Glutamatergic neuron (in vitro differentiated cells): Measurements from ENCODE around the gene CPEB4. TPM values are rescaled to one million over a fixed set of nuclear protein-coding genes. Genes with fewer than 3 reads are reported as not detected.
A peak's percentile ranks its signal among the peaks of the same experiment; 100 is the strongest.

Experiments used
- DNase-seq: peaks from one replicate; pipeline ENCODE4 v3.0.0; 2022
- H3K27ac Mint-ChIP-seq: one replicate; pipeline ENCODE4 v1.8.0; 2020; ENCODE audit warnings: mild to moderate bottlenecking, mixed read lengths, inconsistent platforms; ENCODE audit not compliant: unreplicated experiment
- H3K27me3 Mint-ChIP-seq: one replicate; pipeline ENCODE4 v1.8.0; 2020; ENCODE audit warnings: mild to moderate bottlenecking, moderate library complexity, mixed read lengths, inconsistent platforms; ENCODE audit not compliant: unreplicated experiment
- H3K36me3 Mint-ChIP-seq: one replicate; pipeline ENCODE4 v1.8.0; 2020; ENCODE audit warnings: mild to moderate bottlenecking, mixed read lengths, inconsistent platforms; ENCODE audit not compliant: unreplicated experiment
- H3K4me1 Mint-ChIP-seq: one replicate; pipeline ENCODE4 v1.8.0; 2020; ENCODE audit warnings: mild to moderate bottlenecking, low read depth, mixed read lengths, inconsistent platforms; ENCODE audit not compliant: unreplicated experiment
- H3K4me3 Mint-ChIP-seq: one replicate; pipeline ENCODE4 v1.8.0; 2020; ENCODE audit warnings: mild to moderate bottlenecking, mixed read lengths, inconsistent platforms; ENCODE audit not compliant: unreplicated experiment
- H3K9me3 Mint-ChIP-seq: one replicate; pipeline ENCODE4 v1.8.0; 2020; ENCODE audit warnings: mild to moderate bottlenecking, moderate library complexity, mixed read lengths, inconsistent platforms; ENCODE audit not compliant: unreplicated experiment
- total RNA-seq: library from RNA; stranded (reverse); fragmentation: NEBNext Ultra II Directional; extraction: Animal tissue kit (Norgen Biotek cat#: 25700); gene quantifications from one replicate; pipeline ENCODE4 v1.2.1, GENCODE V29; 2021; ENCODE audit not compliant: unreplicated experiment
- TF ChIP-seq, protein P1 (sequence below): fragments of 200-600 bp; sonication (generic); IDR thresholded peaks from one replicate; pipeline ENCODE4 v1.5.0; 2021; ENCODE audit not compliant: partially characterized antibody, unreplicated experiment

CPEB4 gene
- total RNA-seq, 1 donor from 2014 or later: 104 TPM

DNA sequence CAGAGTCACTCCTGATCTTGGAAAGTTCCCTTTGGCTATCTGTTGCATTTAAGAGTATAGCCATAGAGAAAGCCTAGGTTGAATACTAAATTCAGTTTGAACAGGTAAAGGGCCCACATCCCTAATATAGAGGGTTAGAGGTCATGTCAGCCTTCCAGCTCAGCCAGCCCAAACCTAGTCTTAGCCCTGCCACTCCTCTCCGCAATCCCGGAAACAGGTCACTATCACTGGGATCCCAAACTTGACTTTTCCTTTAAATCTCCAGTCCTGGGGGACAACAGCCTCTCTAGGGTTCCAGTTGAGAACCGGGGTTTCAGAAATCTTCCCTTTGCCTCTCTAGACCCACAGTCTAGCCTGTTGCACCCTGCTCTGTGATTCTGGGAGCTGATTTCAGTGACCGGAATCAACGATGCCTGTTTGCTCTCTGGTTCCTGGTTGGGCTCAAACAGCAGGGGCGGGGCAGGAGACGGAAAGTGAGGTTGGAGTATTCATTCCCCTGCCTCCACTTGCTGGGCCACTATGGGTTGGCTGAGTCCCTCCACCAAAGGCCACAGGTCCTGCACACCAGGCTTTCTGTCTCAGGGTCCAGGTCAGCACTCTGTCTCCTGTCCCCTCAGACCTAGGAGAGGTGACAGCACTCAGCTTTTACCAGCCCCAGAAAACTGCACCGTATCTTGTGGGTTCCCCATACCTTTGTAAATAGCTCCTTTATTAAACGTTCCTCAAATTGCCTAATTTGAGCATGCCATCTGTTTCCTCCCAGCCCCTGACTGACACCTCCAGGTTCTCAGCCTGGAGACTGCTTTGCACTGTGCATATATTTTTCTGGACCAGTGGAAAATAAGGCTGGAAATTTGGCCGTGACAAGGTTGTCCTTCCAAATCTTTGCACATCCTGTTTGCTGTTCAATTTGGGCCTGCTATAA is 23.8 kb upstream of the CPEB4 start:
- Mint-ChIP-seq H3K36me3 (peaks cover 4% of the 10 kb centered on the region), H3K27ac (no peak overlapping the region), H3K27me3 (peaks cover 5% of the 10 kb centered on the region), H3K4me1 (peaks cover 30% of the 10 kb centered on the region), H3K9me3 (peaks cover 2% of the 10 kb centered on the region), H3K4me3 (no peak overlapping the region)
- no peak for DNase-seq
- TF ChIP-seq, protein P1, sequence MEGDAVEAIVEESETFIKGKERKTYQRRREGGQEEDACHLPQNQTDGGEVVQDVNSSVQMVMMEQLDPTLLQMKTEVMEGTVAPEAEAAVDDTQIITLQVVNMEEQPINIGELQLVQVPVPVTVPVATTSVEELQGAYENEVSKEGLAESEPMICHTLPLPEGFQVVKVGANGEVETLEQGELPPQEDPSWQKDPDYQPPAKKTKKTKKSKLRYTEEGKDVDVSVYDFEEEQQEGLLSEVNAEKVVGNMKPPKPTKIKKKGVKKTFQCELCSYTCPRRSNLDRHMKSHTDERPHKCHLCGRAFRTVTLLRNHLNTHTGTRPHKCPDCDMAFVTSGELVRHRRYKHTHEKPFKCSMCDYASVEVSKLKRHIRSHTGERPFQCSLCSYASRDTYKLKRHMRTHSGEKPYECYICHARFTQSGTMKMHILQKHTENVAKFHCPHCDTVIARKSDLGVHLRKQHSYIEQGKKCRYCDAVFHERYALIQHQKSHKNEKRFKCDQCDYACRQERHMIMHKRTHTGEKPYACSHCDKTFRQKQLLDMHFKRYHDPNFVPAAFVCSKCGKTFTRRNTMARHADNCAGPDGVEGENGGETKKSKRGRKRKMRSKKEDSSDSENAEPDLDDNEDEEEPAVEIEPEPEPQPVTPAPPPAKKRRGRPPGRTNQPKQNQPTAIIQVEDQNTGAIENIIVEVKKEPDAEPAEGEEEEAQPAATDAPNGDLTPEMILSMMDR: no peak

DNA sequence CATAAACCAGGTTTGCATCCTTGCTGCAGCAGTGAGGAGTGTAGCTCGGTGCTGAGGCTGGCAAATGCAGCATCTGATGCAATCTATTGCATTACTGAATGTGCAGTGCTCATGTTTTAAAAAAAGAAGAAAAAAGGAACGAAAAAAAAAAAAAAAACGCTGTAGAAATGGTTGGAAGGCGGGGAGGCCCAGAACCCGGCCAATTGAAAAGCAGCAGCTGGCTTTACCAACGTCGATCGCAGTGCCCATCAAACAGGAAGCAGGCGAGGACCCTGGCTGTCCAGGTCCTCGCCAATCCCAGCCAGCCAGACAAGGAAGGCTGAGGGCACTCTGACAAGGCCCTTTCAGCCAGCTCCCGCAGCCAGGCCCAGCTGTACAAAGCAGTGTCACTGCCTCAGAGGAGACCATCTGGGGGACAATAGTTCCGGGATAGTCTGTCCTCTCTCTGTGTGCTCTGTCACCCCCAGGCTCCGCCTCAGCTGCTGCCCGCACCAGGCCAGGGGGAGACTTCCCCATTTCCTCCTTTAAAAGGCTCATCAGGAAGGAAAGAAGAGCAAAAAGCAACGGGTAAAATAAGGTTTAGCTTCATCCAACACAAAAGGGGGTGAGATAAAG is 21.8 kb upstream of the CPEB4 start:
- Mint-ChIP-seq H3K4me3 (no peak overlapping the region), H3K36me3 (peaks cover 4% of the 10 kb centered on the region)
- peak; percentile 37 for DNase-seq

DNA sequence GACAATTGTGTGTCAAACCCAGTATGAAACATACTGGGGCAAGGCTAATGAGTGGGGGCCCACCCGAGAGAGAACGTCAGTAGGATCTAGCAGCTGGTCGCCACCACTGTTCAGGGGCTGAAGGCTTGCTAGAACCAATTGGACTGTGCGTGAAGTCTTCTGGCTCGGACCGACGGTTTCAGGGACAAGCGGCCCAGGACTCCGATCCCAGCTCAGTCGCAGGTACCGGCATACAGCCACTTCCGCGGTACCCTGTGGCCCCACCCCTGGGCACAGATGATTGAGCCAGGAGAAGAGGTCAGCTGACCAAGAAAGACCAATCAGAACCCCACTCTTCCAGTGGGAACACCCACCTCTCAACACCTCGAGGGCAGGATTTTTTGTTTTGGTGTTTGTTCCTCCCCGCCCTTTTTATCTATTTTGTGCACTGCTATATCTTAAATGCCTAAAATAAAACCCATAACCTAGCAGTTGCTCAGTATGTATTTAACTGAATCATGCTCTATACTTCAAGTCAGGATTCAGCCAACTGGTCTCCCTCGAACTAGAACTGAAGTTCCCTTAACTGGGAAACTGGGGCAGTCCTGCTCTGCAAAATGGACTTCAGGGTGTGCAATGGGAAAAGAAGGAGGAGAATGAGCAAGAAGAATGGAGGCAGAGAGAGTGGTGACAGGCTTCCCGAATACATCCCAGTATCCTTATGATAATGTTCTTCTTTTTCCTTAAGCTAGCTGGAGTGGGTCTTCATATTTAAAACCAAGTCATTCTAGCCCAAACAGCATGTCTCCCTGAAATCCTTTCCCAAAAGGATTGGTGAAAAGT is 21.1 kb upstream of the CPEB4 start:
- H3K27ac Mint-ChIP-seq: no peak overlapping the region
- no peaks in the 10 kb centered on the region for H3K9me3 Mint-ChIP-seq
- H3K27me3 Mint-ChIP-seq: peaks cover 4% of the 10 kb centered on the region
- H3K4me3 Mint-ChIP-seq: no peak overlapping the region
- no peak for DNase-seq
- TF ChIP-seq, protein P1: no peak
- H3K36me3 Mint-ChIP-seq: peaks cover 4% of the 10 kb centered on the region
- H3K4me1 Mint-ChIP-seq: peaks cover 17% of the 10 kb centered on the region

More for the DNA sequence above, 21.8 kb upstream of the CPEB4 start:
- H3K4me1 Mint-ChIP-seq: peaks cover 17% of the 10 kb centered on the region
- H3K27ac Mint-ChIP-seq: peak overlapping the region; percentile 50
- TF ChIP-seq, protein P1: no peak
- H3K27me3 Mint-ChIP-seq: peaks cover 4% of the 10 kb centered on the region
- peaks cover 2% of the 10 kb centered on the region for H3K9me3 Mint-ChIP-seq

DNA sequence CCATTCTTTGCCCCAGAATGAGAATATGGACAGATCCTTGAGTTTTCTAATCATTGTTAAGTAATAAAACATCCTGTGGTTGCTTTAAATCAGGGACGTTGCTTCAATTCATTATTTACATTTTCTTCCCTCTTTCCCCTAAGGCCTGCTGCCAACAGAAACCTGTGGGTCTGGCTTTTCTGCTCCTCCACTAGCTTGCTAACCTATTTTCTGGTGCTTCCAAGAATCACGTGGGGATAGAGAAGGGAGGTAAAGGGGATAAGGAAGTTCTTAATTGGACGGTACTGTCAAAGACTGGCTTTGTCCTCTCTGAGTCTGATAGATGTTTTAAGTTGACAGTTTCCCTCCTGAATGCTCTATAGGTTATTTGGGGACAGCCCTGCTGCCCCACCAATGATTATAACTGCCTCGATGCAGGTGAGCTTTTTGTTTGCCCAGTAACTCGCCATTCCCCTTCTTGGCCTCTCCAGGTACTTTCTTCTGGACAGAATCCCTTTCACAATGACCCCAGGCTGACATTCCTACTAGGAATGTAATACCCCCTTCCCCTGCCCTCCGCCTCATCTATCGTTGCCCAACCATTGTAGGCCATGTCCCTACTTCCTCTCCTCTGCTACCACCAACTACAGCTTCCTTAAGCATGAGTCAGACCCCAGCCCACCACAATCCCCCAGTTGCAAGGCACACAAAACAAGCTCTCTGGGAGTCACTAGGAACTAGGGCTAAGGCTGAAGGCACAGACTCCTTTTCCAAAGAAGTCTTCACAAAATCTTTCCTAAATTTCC is 19.9 kb upstream of the CPEB4 start:
- H3K27ac Mint-ChIP-seq: no peak overlapping the region
- peaks cover 24% of the 10 kb centered on the region for H3K4me1 Mint-ChIP-seq
- DNase-seq: no peak
- TF ChIP-seq, protein P1: no peak
- H3K36me3 Mint-ChIP-seq: peaks cover 4% of the 10 kb centered on the region
- peaks cover 4% of the 10 kb centered on the region for H3K27me3 Mint-ChIP-seq
- no peaks in the 10 kb centered on the region for H3K9me3 Mint-ChIP-seq
- H3K4me3 Mint-ChIP-seq: no peak overlapping the region
